Left lung (tissue), 10 donors: ENCODE measurements around the gene SVIL. TPM values are rescaled to one million over a fixed set of nuclear protein-coding genes. Genes with fewer than 3 reads are reported as not detected.
"Not testable (repeated sequence)": the region's sequence is repeated elsewhere in the genome, so short reads cannot be mapped to it uniquely, and the experiment has no call there.

Source experiments
- ATAC-seq: fragments of 200-7000 bp; cut with Tn5 transposase; one replicate; pipeline ENCODE4 v1.9.1; 2020; ENCODE audit warnings: moderate library complexity
- DNase-seq, 4 donors: peaks; one replicate each; pipeline ENCODE4 v3.0.0-alpha.2; 2013 to 2020
- H3K27ac ChIP-seq, 2 donors: fragments of 200-600 bp; sonication (generic) in 1 of 2; one replicate each; pipeline versions ENCODE4 v1.5.0 to v1.8.0; 2020 to 2021
- H3K27me3 ChIP-seq, 2 donors: fragments of 200-600 bp; sonication (generic) in 1 of 2; one replicate each; pipeline versions ENCODE4 v1.5.0 to v1.8.0; 2020 to 2021
- H3K36me3 ChIP-seq, 2 donors: fragments of 200-600 bp; sonication (generic) in 1 of 2; one replicate each; pipeline versions ENCODE4 v1.5.0 to v1.8.0; 2020 to 2021
- H3K4me1 ChIP-seq, 2 donors: fragments of 200-600 bp; one replicate each; pipeline ENCODE4 v1.8.0; 2021
- H3K4me3 ChIP-seq, 2 donors: fragments of 200-600 bp; sonication (generic) in 1 of 2; one replicate each; pipeline versions ENCODE4 v1.5.0 to v1.8.0; 2020 to 2021; ENCODE audit warnings: mild to moderate bottlenecking in 1 of 2
- H3K9me3 ChIP-seq, 2 donors: fragments of 200-600 bp; sonication (generic) in 1 of 2; one replicate each; pipeline versions ENCODE4 v1.5.0 to v1.8.0; 2020 to 2021
- intact Hi-C, 2 donors: fragments of 100-400 bp; cut with DNase I; formaldehyde crosslinking; loops; one replicate each; pipeline versions ENCODE4 v1.11.2 to v1.14.2; 2022
- polyA plus RNA-seq, 6 donors: library from polyadenylated mRNA; unstranded; fragments of 120-200 nt; gene quantifications; one replicate each; pipeline ENCODE4 v1.2.1, GENCODE V29; 2013; ENCODE audit not compliant: insufficient read length in 6 of 6
- total RNA-seq, 2 donors: library from RNA; stranded (reverse); fragmentation: NEBNext Ultra II Directional; extraction: Animal tissue kit (Norgen Biotek cat#: 25700); gene quantifications; one replicate each; pipeline ENCODE4 v1.2.1, GENCODE V29; 2021
- TF ChIP-seq, protein P1 (sequence below), 2 donors: fragments of 200-600 bp; sonication (generic) in 1 of 2; IDR thresholded peaks; one replicate each; pipeline versions ENCODE4 v1.5.0 to v1.8.0; 2021; ENCODE audit warnings: antibody characterized with exemption in 2 of 2
- donor health status: DM: no; HTN: yes; CAD: no.
- donor health status: DM: no; HTN: no; CAD: no.

SVIL gene
- total and polyA plus RNA-seq, 8 donors = 49.3 to 103 (median 54.9) TPM

DNA sequence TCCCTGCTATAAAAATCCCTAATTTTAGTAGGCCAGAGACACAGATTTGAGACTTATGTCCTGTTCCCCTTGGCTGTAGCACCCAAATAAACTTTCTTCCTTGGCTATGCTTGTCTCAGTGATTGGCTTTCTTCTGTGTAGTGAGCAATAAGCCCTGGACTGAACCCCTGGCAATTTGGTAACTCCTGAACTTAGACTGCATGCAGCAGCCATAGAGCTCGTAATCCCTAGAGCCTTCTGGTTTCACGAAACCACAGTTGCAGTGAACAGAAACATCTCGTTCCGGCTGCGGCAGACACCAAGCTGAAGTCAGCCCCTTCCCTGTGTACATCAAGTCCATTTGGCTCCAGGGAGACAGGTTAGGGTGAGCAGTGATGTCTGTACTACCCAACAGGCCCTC is 173.7 kb downstream of the SVIL start:
- H3K27me3 ChIP-seq = no peaks in the 10 kb centered on the region
- no peak for ATAC-seq
- no peaks in the 10 kb centered on the region for H3K4me1 ChIP-seq
- H3K27ac ChIP-seq = no peak overlapping the region
- H3K4me3 ChIP-seq = no peak overlapping the region
- H3K9me3 ChIP-seq = peaks cover 0 to 8% of the 10 kb centered on the region in 2 donors
- peaks cover 0 to 96% of the 10 kb centered on the region in 2 donors for H3K36me3 ChIP-seq
- intact Hi-C loops = no loop called here
- no peak for DNase-seq
- TF ChIP-seq, protein P1, sequence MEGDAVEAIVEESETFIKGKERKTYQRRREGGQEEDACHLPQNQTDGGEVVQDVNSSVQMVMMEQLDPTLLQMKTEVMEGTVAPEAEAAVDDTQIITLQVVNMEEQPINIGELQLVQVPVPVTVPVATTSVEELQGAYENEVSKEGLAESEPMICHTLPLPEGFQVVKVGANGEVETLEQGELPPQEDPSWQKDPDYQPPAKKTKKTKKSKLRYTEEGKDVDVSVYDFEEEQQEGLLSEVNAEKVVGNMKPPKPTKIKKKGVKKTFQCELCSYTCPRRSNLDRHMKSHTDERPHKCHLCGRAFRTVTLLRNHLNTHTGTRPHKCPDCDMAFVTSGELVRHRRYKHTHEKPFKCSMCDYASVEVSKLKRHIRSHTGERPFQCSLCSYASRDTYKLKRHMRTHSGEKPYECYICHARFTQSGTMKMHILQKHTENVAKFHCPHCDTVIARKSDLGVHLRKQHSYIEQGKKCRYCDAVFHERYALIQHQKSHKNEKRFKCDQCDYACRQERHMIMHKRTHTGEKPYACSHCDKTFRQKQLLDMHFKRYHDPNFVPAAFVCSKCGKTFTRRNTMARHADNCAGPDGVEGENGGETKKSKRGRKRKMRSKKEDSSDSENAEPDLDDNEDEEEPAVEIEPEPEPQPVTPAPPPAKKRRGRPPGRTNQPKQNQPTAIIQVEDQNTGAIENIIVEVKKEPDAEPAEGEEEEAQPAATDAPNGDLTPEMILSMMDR (IDR thresholded peaks at IDR 0.05) = no peak

DNA sequence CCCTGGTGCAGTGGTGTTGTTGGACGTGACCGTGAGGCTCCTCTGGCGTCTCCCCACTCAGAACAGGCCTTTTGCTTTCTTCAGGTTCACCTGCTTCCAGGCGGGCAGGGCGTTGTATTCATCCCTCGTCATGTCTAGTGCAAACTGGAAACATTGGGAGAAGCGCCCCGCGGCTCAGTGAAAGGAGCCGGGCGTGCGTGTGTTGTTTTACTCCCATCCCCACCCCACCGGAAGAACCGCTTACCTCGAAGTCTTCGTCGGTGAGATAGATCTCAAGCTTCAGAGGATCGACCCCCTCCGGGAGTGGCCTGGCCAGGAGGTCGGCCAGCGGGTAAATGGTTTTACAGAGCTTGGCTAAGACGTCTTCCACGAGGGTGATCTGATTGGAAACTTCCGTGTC is 176.6 kb downstream of the SVIL start:
- H3K4me1 ChIP-seq, DNase-seq, H3K9me3 ChIP-seq, ATAC-seq, H3K27me3 ChIP-seq, H3K27ac ChIP-seq, intact Hi-C loops, H3K4me3 ChIP-seq: not testable (repeated sequence)
- peaks cover 0 to 85% of the 10 kb centered on the region in 2 donors for H3K36me3 ChIP-seq

DNA sequence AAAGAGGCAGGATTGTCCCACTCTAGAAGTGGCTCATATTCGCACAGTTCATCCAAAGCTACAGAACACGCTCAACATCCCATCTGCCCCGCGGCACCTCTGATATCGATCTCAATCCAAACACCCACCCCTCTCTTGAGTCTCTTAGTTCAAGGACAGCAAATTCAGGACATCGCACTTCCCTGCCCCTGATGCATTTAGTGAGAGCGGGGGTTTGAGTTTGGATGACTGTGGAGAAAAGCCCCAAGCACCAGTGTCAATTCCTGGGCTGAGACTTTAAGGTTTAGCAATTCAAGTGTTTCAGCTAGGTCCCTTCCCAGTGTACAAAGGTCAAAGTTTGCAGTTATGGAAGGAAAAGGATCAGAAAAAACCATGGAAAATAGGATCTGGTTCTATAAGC is 179.7 kb downstream of the SVIL start:
- intact Hi-C loops = no loop called here
- H3K27ac ChIP-seq = no peak overlapping the region

DNA sequence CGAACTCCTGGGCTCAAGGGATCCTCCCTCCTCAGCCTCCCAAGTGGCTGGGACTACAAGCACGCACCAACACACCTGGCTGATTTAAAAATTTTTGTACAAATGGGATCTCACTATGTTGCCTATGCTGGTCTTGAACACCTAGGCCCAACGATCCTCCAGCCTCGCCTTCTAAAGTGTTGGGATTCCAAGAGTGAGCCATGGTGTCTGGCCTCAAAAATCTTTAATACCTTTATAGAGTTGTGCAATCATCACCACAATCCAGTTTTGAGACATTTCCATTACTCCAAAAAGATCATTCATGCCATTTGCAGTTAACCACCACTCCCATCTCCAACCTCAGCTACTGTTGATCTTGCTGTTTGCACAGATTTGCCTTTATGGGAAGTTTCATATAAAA is 180.5 kb downstream of the SVIL start:
- TF ChIP-seq, protein P1 (IDR thresholded peaks at IDR 0.05) = no peak
- no peaks in the 10 kb centered on the region for H3K27me3 ChIP-seq
- H3K4me1 ChIP-seq = peaks cover 0 to 1% of the 10 kb centered on the region in 2 donors
- intact Hi-C loops = no loop called here
- DNase-seq (no peak), ATAC-seq (no peak)
- H3K36me3 ChIP-seq = peaks cover 0 to 46% of the 10 kb centered on the region in 2 donors
- H3K9me3 ChIP-seq = no peaks in the 10 kb centered on the region
- H3K27ac ChIP-seq = no peak overlapping the region
- H3K4me3 ChIP-seq = no peak overlapping the region

More for the DNA sequence above, 179.7 kb downstream of the SVIL start:
- H3K27me3 ChIP-seq = no peaks in the 10 kb centered on the region
- no peak for ATAC-seq
- DNase-seq = no peak
- TF ChIP-seq, protein P1 (IDR thresholded peaks at IDR 0.05) = no peak
- H3K36me3 ChIP-seq = peaks cover 0 to 54% of the 10 kb centered on the region in 2 donors
- no peaks in the 10 kb centered on the region for H3K4me1 ChIP-seq
- H3K9me3 ChIP-seq = peaks cover 0 to 1% of the 10 kb centered on the region in 2 donors
- H3K4me3 ChIP-seq = no peak overlapping the region

DNA sequence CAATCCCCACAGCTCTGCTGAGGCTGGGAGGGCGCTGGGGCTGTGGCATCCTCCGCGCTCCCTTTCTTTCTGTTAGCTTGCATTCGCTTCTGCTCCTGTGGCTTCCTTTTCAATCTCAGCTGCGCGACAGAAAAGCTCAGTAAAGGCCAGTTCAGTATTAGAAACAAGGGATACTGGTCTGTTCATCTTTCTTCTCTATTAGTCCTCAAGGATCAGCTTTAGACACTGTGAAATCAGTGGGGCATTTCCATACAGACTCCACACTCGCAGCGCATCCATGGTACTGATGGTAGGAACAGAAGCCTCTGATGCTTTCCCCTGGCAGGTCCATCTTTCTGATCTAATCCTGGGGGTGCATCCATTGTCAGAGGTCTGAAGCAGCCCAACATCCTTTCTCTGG is 182.2 kb downstream of the SVIL start:
- Histone ChIP-seq H3K36me3 (peaks cover 0 to 29% of the 10 kb centered on the region in 2 donors), H3K4me3 (no peak overlapping the region), H3K27ac (no peak overlapping the region), H3K9me3 (no peaks in the 10 kb centered on the region), H3K4me1 (peaks cover 0 to 6% of the 10 kb centered on the region in 2 donors), H3K27me3 (no peaks in the 10 kb centered on the region)
- TF ChIP-seq, protein P1 (IDR thresholded peaks at IDR 0.05) = no peak
- intact Hi-C loops = no loop called here
- DNase-seq (no peak), ATAC-seq (no peak)

DNA sequence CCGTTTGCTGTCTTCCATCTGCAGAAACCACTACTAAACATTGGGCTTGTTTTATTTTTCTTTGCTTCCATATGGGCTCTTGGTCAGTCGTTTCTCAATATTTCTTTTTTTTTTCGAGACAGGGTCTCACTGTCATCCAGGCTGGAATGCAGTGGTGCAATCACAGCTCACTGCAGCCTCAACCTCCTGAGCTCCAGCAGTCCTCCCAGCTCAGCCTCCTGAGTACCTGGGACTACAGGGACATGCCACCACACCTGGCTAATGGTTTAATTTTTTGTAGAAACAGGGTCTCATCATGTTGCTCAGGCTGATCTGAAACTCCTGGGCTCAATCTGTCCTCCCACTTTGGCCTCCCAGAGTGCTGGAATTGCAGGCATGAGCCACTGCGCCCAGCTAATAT is 182.8 kb downstream of the SVIL start:
- TF ChIP-seq, protein P1 (IDR thresholded peaks at IDR 0.05) = no peak
- Histone ChIP-seq H3K27me3 (no peaks in the 10 kb centered on the region), H3K27ac (no peak overlapping the region), H3K4me3 (no peak overlapping the region), H3K4me1 (peaks cover 0 to 6% of the 10 kb centered on the region in 2 donors), H3K36me3 (peaks cover 0 to 26% of the 10 kb centered on the region in 2 donors), H3K9me3 (no peaks in the 10 kb centered on the region)
- intact Hi-C loops = no loop called here
- no peak for ATAC-seq
- no peak for DNase-seq
